H7 (cell line): ENCODE results near the gene AQP10. TPM values are rescaled to one million over a fixed set of nuclear protein-coding genes. Genes with fewer than 3 reads are reported as not detected.
A peak's percentile ranks its signal among the peaks of the same experiment; 100 is the strongest.
"Not testable (repeated sequence)": the region's sequence is repeated elsewhere in the genome, so short reads cannot be mapped to it uniquely, and the experiment has no call there.

Experiments used
- DNase-seq: peaks from one replicate; pipeline ENCODE4 v3.0.0; 2012
- H3K27me3 ChIP-seq: 2 replicates; pipeline ENCODE4 v1.6.0; 2011; ENCODE audit warnings: mild to moderate bottlenecking, low read length; ENCODE audit not compliant: control insufficient read depth, insufficient read depth
- H3K36me3 ChIP-seq: replicated peaks from 2 replicates; pipeline ENCODE4 v1.5.1; 2011; ENCODE audit warnings: low read length; ENCODE audit not compliant: control insufficient read depth, insufficient read depth
- H3K4me3 ChIP-seq: 2 replicates; pipeline ENCODE4 v1.5.1; 2011; ENCODE audit warnings: low read depth, mild to moderate bottlenecking, control low read depth, low read length, moderate library complexity; ENCODE audit not compliant: insufficient read depth
- total RNA-seq: library from RNA; depleted of rRNA; stranded (reverse); fragments of >200 nt; shearing (Covaris generic); gene quantifications from 2 replicates; pipeline ENCODE4 v1.2.3, GENCODE V29; 2014

The AQP10 gene
- total RNA-seq, 1 experiment from 2014 or later: not detected

GRCh38 chr1:154346276-154346917, 25.5 kb downstream of the AQP10 start:
- no peak overlapping the region for H3K4me3 ChIP-seq
- H3K36me3 ChIP-seq: peaks cover 41% of the 10 kb centered on the region
- DNase-seq: no peak
- H3K27me3 ChIP-seq: no peaks in the 10 kb centered on the region

GRCh38 chr1:154347961-154348360, 27.1 kb downstream of the AQP10 start:
- peaks cover 8% of the 10 kb centered on the region for H3K27me3 ChIP-seq
- no peak overlapping the region for H3K4me3 ChIP-seq
- peaks cover 37% of the 10 kb centered on the region for H3K36me3 ChIP-seq
- no peak for DNase-seq

GRCh38 chr1:154348429-154349076, 27.7 kb downstream of the AQP10 start:
- no peak overlapping the region for H3K4me3 ChIP-seq
- DNase-seq: peak; percentile 41
- peaks cover 33% of the 10 kb centered on the region for H3K36me3 ChIP-seq
- peaks cover 8% of the 10 kb centered on the region for H3K27me3 ChIP-seq

GRCh38 chr1:154349121-154349520, 28.2 kb downstream of the AQP10 start:
- Histone ChIP-seq H3K27me3 (peaks cover 8% of the 10 kb centered on the region), H3K4me3 (no peak overlapping the region), H3K36me3 (peaks cover 29% of the 10 kb centered on the region)
- peak; percentile 65 for DNase-seq

- Histone ChIP-seq H3K36me3 (peaks cover 17% of the 10 kb centered on the region), H3K27me3 (peaks cover 8% of the 10 kb centered on the region), H3K4me3 (no peak overlapping the region)
- peak; percentile 54 for DNase-seq
Observed at GRCh38 chr1:154350383-154350782, 29.5 kb downstream of the AQP10 start.

GRCh38 chr1:154351363-154352068, 30.6 kb downstream of the AQP10 start:
- Histone ChIP-seq H3K4me3 (no peak overlapping the region), H3K36me3 (peaks cover 7% of the 10 kb centered on the region), H3K27me3 (peaks cover 8% of the 10 kb centered on the region)
- peak; percentile 16 for DNase-seq

- Histone ChIP-seq H3K36me3 (peaks cover 6% of the 10 kb centered on the region), H3K27me3 (peaks cover 8% of the 10 kb centered on the region), H3K4me3 (peak overlapping the region; percentile 52)
- peak; percentile 69 for DNase-seq
Observed at GRCh38 chr1:154352245-154352580, 31.3 kb downstream of the AQP10 start.

GRCh38 chr1:154352581-154353459, 31.9 kb downstream of the AQP10 start:
- Histone ChIP-seq H3K36me3 (peaks cover 6% of the 10 kb centered on the region), H3K4me3 (peak overlapping the region; percentile 52), H3K27me3 (peaks cover 8% of the 10 kb centered on the region)
- DNase-seq: peak; percentile 85

GRCh38 chr1:154353460-154353904, 32.6 kb downstream of the AQP10 start:
- H3K4me3 ChIP-seq: peak overlapping the region; percentile 52; the same call in 1 of the 2 replicates
- peak; percentile 50 for DNase-seq
- peaks cover 8% of the 10 kb centered on the region for H3K27me3 ChIP-seq
- H3K36me3 ChIP-seq: peaks cover 2% of the 10 kb centered on the region

- no peak for DNase-seq
- Histone ChIP-seq H3K27me3 (peaks cover 8% of the 10 kb centered on the region), H3K4me3 (no peak overlapping the region), H3K36me3 (peaks cover 2% of the 10 kb centered on the region)
Observed at GRCh38 chr1:154353966-154354365, 33.1 kb downstream of the AQP10 start.

- DNase-seq: no peak
- H3K27me3 ChIP-seq: no peaks in the 10 kb centered on the region; the same call in 1 of the 2 replicates
- H3K36me3 ChIP-seq: no peaks in the 10 kb centered on the region
- no peak overlapping the region for H3K4me3 ChIP-seq
Observed at GRCh38 chr1:154358519-154358918, 37.6 kb downstream of the AQP10 start.

GRCh38 chr1:154360288-154360687, 39.4 kb downstream of the AQP10 start:
- H3K36me3 ChIP-seq: no peaks in the 10 kb centered on the region
- DNase-seq: no peak
- no peaks in the 10 kb centered on the region for H3K27me3 ChIP-seq
- H3K4me3 ChIP-seq: no peak overlapping the region

- not testable (repeated sequence) for H3K27me3 ChIP-seq, DNase-seq, H3K36me3 ChIP-seq, H3K4me3 ChIP-seq
Observed at GRCh38 chr1:154360881-154361280, 40.0 kb downstream of the AQP10 start.

- Histone ChIP-seq H3K4me3 (no peak overlapping the region), H3K36me3 (no peaks in the 10 kb centered on the region), H3K27me3 (no peaks in the 10 kb centered on the region)
- no peak for DNase-seq
Observed at GRCh38 chr1:154361357-154361756, 40.5 kb downstream of the AQP10 start.
